ENCODE data around the gene EGFR. TPM values are rescaled to one million over a fixed set of nuclear protein-coding genes. Genes with fewer than 3 reads are reported as not detected.

EGFR gene
- total and polyA plus RNA-seq, 2 donors (not counting 3 experiments of a cell fraction or from before 2014, with no cell fraction given), result 1.5 to 4.1 TPM

DNA sequence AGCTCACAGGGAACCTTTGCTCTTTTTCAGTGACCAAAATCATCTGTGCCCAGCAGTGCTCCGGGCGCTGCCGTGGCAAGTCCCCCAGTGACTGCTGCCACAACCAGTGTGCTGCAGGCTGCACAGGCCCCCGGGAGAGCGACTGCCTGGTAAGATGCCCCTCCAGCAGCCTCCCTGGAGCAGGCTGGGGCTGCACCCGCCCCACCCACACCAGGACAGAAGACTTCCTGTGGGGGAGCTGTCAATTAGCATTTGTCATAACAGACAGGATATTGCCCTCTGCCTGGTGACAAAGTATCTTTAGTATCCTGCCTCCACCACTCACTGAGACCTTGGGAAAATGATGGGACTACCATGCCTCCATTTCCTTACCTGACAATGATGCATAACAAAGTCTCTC, 133.7 kb downstream of the EGFR start:
- dilution Hi-C loops (cut with MboI; ENCODE audit: extremely low pct_ligation_motif_present, low sequenced_read_pairs), result no loop called here
- Histone ChIP-seq H4K20me1 (replicated peaks; ENCODE audit: control insufficient read depth, extremely low read depth, insufficient read depth, low read length) (no peaks in the 10 kb centered on the region), H3K27me3 (ENCODE audit: control insufficient read depth in 2 of 2, insufficient read depth in 2 of 2, low read length in 2 of 2) (no peaks in the 10 kb centered on the region), H3K9me3 (replicated peaks; ENCODE audit: control insufficient read depth, insufficient read depth, low read length) (no peaks in the 10 kb centered on the region), H3K9me1 (replicated peaks; ENCODE audit: control insufficient read depth, extremely low read depth, insufficient read depth, low read length) (no peaks in the 10 kb centered on the region), H2AFZ (ENCODE audit: low read depth, low read length) (no peak overlapping the region), H3K36me3 (ENCODE audit: control insufficient read depth in 2 of 2, extremely low read depth in 1 of 2, insufficient read depth in 2 of 2, low read length in 2 of 2) (no peaks in the 10 kb centered on the region), H3K79me2 (ENCODE audit: control insufficient read depth, insufficient read depth, low read length) (no peaks in the 10 kb centered on the region), H3K9ac (replicated peaks; ENCODE audit: extremely low read depth, insufficient read depth, low read length) (no peak overlapping the region), H3K4me1 (ENCODE audit: control insufficient read depth, extremely low read depth, insufficient read depth, low read length) (peaks cover 18% of the 10 kb centered on the region), H3K4me2 (ENCODE audit: insufficient read depth, low read length) (no peak overlapping the region), H3K4me3 (replicated peaks in 1 of 3; ENCODE audit: insufficient read depth in 1 of 3, low read depth in 1 of 3, low read length in 3 of 3) (no peak overlapping the region), H3K27ac (ENCODE audit: insufficient read depth, low read depth, low read length) (no peak overlapping the region)
- no peak for FAIRE-seq
- ChIA-PET POLR2A (no interaction called here), CTCF (no interaction called here)
- TF ChIP-seq MAX (IDR thresholded peaks at IDR 0.05; ENCODE audit: insufficient read depth, insufficient read length) (no peak), POLR2A (IDR thresholded peaks at IDR 0.05; ENCODE audit: low read depth, low read length) (no peak), FOS (IDR thresholded peaks at IDR 0.05; ENCODE audit: borderline replicate concordance, insufficient read depth, low read length) (no peak), CTCF (IDR thresholded peaks at IDR 0.05; ENCODE audit: extremely low read depth in 1 of 2, insufficient read depth in 1 of 2, low read depth in 1 of 2, low read length in 2 of 2) (no peak), POLR2AphosphoS5 (IDR thresholded peaks at IDR 0.05; ENCODE audit: insufficient read depth, low read depth, low read length) (no peak), EZH2 (IDR thresholded peaks at IDR 0.05; ENCODE audit: borderline replicate concordance, low read depth, low read length, severe bottlenecking) (no peak), MYC (IDR thresholded peaks at IDR 0.05; ENCODE audit: low read depth, low read length) (no peak), GATA2 (IDR thresholded peaks at IDR 0.05; ENCODE audit: insufficient read depth, insufficient read length, low read depth, low read length) (no peak), JUN (IDR thresholded peaks at IDR 0.05; ENCODE audit: borderline replicate concordance, insufficient read depth, insufficient read length, low read depth) (no peak)
- intact Hi-C loops (cut with micrococcal nuclease), result no loop called here
- DNase-seq (ENCODE audit: low read depth, low spot score), result no peak
- no TSS peak for BruUV-seq (replicated peaks)

Data from endothelial cell of umbilical vein (primary cell).